Neural cell (in vitro differentiated cells): ENCODE measurements around the gene RPL28.

Experiments
- EP300 ChIP-seq: fragments of 450-650 bp; conservative IDR thresholded peaks from 2 replicates; pipeline ENCODE4 v1.6.1; 2014; ENCODE audit warnings: antibody characterized with exemption, mild to moderate bottlenecking, moderate library complexity; ENCODE audit not compliant: poor library complexity, severe bottlenecking
- EZH2 ChIP-seq: fragments of 200-600, 300-800 bp; shearing (Covaris generic), sonication (generic); IDR thresholded peaks from 2 replicates; pipeline ENCODE4 v1.6.1; 2014; ENCODE audit warnings: antibody characterized with exemption, low read length, borderline replicate concordance, mild to moderate bottlenecking; ENCODE audit not compliant: insufficient read depth, poor library complexity, severe bottlenecking
- MXI1 ChIP-seq: fragments of 450-650 bp; conservative IDR thresholded peaks from 2 replicates; pipeline ENCODE4 v1.6.1; 2014; ENCODE audit warnings: antibody characterized with exemption, mild to moderate bottlenecking; ENCODE audit not compliant: poor library complexity, severe bottlenecking
- POLR2AphosphoS5 ChIP-seq: IDR thresholded peaks from 2 replicates; pipeline ENCODE4 v1.6.1; 2012
- RAD21 ChIP-seq: fragments of 450-650 bp; conservative IDR thresholded peaks from 2 replicates; pipeline ENCODE4 v1.6.1; 2014; ENCODE audit warnings: antibody characterized with exemption, mild to moderate bottlenecking, moderate library complexity
- SMC3 ChIP-seq: fragments of 450-650 bp; conservative IDR thresholded peaks from 2 replicates; pipeline ENCODE4 v1.6.1; 2014; ENCODE audit warnings: antibody characterized with exemption, mild to moderate bottlenecking, moderate library complexity; ENCODE audit not compliant: poor library complexity
- TAF1 ChIP-seq: IDR thresholded peaks from 2 replicates; pipeline ENCODE4 v1.6.1; 2012; ENCODE audit warnings: low read depth
- TF ChIP-seq, protein P1 (sequence below): fragments of 450-650 bp; IDR thresholded peaks from 2 replicates; pipeline ENCODE4 v1.5.1; 2014; ENCODE audit warnings: antibody characterized with exemption, mild to moderate bottlenecking, moderate library complexity; ENCODE audit not compliant: poor library complexity, severe bottlenecking
- TF ChIP-seq, protein P2 (sequence below): IDR thresholded peaks from 2 replicates; pipeline ENCODE4 v1.6.1; 2012; ENCODE audit warnings: borderline replicate concordance

DNA sequence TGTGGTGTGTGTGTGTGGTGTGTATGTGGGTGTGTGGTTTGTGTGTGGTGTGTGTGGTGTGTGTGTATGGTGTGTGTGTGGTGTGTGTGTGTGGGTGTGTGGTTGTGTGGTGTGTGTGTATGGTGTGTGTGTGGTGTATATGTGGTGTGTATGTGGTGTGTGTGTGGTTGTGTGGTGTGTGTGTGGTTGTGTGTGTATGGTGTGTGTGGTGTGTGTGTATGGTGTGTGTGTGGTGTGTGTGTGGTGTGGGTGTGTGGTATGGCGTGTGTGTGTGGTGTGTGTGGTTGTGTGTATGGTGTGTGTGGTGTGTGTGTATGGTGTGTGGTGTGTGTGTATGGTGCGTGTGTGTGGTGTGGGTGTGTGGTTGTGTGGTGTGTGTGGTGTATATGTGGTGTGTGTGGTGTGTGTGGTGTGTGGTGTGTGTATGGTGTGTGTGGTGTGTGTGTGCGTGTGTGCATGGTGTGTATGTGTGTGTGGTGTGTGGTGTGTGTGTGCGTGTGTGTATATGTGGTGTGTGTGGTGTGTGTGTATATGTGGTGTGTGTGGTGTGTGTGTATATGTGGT lies 48.7 kb downstream of the RPL28 start:
- TF ChIP-seq EP300 (no peak), RAD21 (no peak), POLR2AphosphoS5 (no peak), EZH2 (no peak), SMC3 (no peak), TAF1 (no peak), MXI1 (no peak)
- TF ChIP-seq, protein P1, sequence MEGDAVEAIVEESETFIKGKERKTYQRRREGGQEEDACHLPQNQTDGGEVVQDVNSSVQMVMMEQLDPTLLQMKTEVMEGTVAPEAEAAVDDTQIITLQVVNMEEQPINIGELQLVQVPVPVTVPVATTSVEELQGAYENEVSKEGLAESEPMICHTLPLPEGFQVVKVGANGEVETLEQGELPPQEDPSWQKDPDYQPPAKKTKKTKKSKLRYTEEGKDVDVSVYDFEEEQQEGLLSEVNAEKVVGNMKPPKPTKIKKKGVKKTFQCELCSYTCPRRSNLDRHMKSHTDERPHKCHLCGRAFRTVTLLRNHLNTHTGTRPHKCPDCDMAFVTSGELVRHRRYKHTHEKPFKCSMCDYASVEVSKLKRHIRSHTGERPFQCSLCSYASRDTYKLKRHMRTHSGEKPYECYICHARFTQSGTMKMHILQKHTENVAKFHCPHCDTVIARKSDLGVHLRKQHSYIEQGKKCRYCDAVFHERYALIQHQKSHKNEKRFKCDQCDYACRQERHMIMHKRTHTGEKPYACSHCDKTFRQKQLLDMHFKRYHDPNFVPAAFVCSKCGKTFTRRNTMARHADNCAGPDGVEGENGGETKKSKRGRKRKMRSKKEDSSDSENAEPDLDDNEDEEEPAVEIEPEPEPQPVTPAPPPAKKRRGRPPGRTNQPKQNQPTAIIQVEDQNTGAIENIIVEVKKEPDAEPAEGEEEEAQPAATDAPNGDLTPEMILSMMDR: no peak
- TF ChIP-seq, protein P2, sequence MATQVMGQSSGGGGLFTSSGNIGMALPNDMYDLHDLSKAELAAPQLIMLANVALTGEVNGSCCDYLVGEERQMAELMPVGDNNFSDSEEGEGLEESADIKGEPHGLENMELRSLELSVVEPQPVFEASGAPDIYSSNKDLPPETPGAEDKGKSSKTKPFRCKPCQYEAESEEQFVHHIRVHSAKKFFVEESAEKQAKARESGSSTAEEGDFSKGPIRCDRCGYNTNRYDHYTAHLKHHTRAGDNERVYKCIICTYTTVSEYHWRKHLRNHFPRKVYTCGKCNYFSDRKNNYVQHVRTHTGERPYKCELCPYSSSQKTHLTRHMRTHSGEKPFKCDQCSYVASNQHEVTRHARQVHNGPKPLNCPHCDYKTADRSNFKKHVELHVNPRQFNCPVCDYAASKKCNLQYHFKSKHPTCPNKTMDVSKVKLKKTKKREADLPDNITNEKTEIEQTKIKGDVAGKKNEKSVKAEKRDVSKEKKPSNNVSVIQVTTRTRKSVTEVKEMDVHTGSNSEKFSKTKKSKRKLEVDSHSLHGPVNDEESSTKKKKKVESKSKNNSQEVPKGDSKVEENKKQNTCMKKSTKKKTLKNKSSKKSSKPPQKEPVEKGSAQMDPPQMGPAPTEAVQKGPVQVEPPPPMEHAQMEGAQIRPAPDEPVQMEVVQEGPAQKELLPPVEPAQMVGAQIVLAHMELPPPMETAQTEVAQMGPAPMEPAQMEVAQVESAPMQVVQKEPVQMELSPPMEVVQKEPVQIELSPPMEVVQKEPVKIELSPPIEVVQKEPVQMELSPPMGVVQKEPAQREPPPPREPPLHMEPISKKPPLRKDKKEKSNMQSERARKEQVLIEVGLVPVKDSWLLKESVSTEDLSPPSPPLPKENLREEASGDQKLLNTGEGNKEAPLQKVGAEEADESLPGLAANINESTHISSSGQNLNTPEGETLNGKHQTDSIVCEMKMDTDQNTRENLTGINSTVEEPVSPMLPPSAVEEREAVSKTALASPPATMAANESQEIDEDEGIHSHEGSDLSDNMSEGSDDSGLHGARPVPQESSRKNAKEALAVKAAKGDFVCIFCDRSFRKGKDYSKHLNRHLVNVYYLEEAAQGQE: no peak
